ENCODE results near the gene ZNF346.

- TF ChIP-seq, protein P1, sequence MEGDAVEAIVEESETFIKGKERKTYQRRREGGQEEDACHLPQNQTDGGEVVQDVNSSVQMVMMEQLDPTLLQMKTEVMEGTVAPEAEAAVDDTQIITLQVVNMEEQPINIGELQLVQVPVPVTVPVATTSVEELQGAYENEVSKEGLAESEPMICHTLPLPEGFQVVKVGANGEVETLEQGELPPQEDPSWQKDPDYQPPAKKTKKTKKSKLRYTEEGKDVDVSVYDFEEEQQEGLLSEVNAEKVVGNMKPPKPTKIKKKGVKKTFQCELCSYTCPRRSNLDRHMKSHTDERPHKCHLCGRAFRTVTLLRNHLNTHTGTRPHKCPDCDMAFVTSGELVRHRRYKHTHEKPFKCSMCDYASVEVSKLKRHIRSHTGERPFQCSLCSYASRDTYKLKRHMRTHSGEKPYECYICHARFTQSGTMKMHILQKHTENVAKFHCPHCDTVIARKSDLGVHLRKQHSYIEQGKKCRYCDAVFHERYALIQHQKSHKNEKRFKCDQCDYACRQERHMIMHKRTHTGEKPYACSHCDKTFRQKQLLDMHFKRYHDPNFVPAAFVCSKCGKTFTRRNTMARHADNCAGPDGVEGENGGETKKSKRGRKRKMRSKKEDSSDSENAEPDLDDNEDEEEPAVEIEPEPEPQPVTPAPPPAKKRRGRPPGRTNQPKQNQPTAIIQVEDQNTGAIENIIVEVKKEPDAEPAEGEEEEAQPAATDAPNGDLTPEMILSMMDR (IDR thresholded peaks at IDR 0.05; ENCODE audit: low read depth, low read length) = no peak
- TF ChIP-seq MYC (IDR thresholded peaks at IDR 0.05; ENCODE audit: low read depth, low read length) = no peak
These were observed 65.0 kb downstream of the ZNF346 start for GRCh38 chr5:177087398-177088005.
